ENCODE results near the gene IFI27L2. TPM values are rescaled to one million over a fixed set of nuclear protein-coding genes. Genes with fewer than 3 reads are reported as not detected.

The IFI27L2 gene
- total RNA-seq, 3 donors from 2014 or later, result 74.2 to 98.8 (median 92.1) TPM

DNA sequence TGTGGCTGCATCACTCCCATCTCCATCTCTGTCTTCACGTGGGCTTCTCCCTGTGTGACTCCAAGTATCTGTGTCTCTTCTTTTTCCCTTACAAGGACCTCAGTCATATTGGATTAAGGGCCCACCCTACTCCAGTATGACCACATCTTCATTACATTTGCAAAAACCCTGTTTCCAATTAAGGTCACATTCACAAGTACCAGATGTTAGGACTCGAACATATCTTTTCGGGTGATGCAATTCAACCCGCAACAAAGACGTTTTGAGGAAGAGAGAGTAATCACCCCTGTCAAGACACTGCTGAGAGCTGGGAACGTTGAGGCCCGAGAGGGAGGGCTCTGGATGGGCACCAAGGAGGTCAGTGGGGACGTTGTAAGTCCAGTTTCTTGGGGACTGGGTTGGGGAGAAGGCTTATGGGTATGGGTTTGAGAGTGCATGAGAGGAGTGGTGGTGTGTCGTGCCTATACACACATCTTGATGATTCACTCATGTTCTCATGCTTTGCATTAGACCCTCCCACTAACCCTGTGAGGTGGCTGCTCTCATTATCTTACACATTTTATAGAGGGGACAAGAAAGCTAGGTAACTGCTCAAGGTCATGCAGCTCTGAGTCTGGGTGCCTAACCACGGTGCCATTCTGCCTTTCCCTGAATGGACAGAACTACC, 30.9 kb downstream of the IFI27L2 start:
- DNase-seq (ENCODE audit: low spot score in 2 of 2), result no peak
- Histone ChIP-seq H3K9me3 (no peaks in the 10 kb centered on the region), H3K36me3 (no peaks in the 10 kb centered on the region), H3K27me3 (no peaks in the 10 kb centered on the region), H3K27ac (peak overlapping the region in 1 of 2 donors; percentile 74), H3K4me1 (no peaks in the 10 kb centered on the region), H3K4me3 (no peak overlapping the region)
- TF ChIP-seq POLR2A (IDR thresholded peaks at IDR 0.05) (no peak), POLR2AphosphoS5 (IDR thresholded peaks at IDR 0.05) (peak in 2 of 3 donors; percentile 30 to 40)
- intact Hi-C loops (cut with DNase I; ENCODE audit: low total_unique reads), result no loop called here

DNA sequence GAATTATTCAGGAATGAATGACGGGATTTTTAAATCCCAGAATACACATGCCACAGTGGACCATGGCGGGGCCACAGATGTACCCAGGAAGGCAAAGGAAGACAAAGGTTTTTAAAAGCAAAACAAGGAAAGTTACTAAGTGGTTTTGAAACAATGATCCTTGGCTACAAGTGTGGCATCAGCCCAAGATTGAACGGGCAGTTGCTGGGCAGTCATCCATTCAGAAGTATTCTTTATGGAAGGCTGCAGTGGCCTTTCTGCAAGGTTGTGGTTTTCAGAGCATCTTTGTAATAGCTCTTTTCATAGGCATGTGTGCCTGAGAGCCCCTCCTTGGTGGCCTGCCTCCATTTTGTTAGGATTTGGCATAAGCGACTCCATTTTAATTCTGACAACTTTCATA, 32.3 kb downstream of the IFI27L2 start:
- Histone ChIP-seq H3K4me3 (no peak overlapping the region), H3K27me3 (no peaks in the 10 kb centered on the region), H3K9me3 (no peaks in the 10 kb centered on the region), H3K36me3 (no peaks in the 10 kb centered on the region), H3K27ac (no peak overlapping the region), H3K4me1 (no peaks in the 10 kb centered on the region)
- intact Hi-C loops (cut with DNase I; ENCODE audit: low total_unique reads), result no loop called here
- DNase-seq (ENCODE audit: low spot score in 2 of 2), result no peak
- no peak for TF ChIP-seq POLR2A (IDR thresholded peaks at IDR 0.05)
- TF ChIP-seq, protein P1, sequence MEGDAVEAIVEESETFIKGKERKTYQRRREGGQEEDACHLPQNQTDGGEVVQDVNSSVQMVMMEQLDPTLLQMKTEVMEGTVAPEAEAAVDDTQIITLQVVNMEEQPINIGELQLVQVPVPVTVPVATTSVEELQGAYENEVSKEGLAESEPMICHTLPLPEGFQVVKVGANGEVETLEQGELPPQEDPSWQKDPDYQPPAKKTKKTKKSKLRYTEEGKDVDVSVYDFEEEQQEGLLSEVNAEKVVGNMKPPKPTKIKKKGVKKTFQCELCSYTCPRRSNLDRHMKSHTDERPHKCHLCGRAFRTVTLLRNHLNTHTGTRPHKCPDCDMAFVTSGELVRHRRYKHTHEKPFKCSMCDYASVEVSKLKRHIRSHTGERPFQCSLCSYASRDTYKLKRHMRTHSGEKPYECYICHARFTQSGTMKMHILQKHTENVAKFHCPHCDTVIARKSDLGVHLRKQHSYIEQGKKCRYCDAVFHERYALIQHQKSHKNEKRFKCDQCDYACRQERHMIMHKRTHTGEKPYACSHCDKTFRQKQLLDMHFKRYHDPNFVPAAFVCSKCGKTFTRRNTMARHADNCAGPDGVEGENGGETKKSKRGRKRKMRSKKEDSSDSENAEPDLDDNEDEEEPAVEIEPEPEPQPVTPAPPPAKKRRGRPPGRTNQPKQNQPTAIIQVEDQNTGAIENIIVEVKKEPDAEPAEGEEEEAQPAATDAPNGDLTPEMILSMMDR (IDR thresholded peaks at IDR 0.05), result no peak
- TF ChIP-seq POLR2AphosphoS5 (IDR thresholded peaks at IDR 0.05), result no peak

DNA sequence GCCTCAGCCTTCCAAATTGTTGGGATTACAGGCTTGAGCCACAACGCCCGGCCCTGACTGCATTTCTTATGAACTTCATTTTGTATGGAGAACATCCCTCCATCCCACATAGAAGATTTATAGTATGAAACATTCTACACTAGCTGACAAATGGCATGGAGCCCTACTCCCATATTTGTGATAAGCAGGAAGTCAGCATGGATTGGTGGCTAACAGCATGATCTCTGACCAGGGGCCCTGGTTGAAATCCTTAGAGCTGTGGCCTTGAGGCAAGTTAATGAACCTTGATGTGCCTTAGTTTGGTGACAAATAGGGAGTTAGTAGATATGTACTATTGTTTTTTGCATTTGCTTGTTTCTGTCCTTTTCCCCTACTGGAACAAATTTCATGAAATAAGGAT, 36.0 kb downstream of the IFI27L2 start:
- intact Hi-C loops (cut with DNase I; ENCODE audit: low total_unique reads), result no loop called here
- no peak for DNase-seq (ENCODE audit: low spot score in 2 of 2)
- H3K4me1 ChIP-seq, result no peaks in the 10 kb centered on the region
- no peak overlapping the region for H3K27ac ChIP-seq
- TF ChIP-seq POLR2AphosphoS5 (IDR thresholded peaks at IDR 0.05) (no peak), POLR2A (IDR thresholded peaks at IDR 0.05) (no peak)
- TF ChIP-seq, protein P1 (IDR thresholded peaks at IDR 0.05), result no peak
- H3K36me3 ChIP-seq, result no peaks in the 10 kb centered on the region
- no peaks in the 10 kb centered on the region for H3K27me3 ChIP-seq
- H3K4me3 ChIP-seq, result no peak overlapping the region
- H3K9me3 ChIP-seq, result no peaks in the 10 kb centered on the region

DNA sequence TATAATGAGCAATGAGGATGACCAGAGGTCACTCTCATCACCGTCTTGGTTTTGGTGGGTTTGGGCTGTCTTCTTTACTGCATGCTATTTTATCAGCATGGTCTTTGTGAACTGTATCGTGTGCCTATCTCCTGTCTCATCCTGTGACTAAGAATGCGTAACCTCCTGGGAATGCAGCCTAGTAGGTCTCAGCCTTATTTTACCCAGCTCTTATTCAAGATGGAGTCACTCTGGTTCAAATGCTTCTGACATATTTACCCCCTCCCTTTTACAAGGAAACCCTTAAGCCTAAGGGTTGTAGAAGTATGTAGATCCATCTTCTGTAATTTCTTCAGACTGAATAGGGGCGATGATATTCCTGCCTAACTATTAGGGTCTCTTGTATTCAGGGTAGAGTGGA, 39.9 kb downstream of the IFI27L2 start:
- no peaks in the 10 kb centered on the region for H3K9me3 ChIP-seq
- no peaks in the 10 kb centered on the region for H3K36me3 ChIP-seq
- intact Hi-C loops (cut with DNase I; ENCODE audit: low total_unique reads), result no loop called here
- TF ChIP-seq POLR2AphosphoS5 (IDR thresholded peaks at IDR 0.05) (no peak), POLR2A (IDR thresholded peaks at IDR 0.05) (no peak)
- TF ChIP-seq, protein P1 (IDR thresholded peaks at IDR 0.05), result no peak
- no peaks in the 10 kb centered on the region for H3K4me1 ChIP-seq
- no peak overlapping the region for H3K27ac ChIP-seq
- H3K27me3 ChIP-seq, result no peaks in the 10 kb centered on the region
- no peak for DNase-seq (ENCODE audit: low spot score in 2 of 2)
- no peak overlapping the region for H3K4me3 ChIP-seq

DNA sequence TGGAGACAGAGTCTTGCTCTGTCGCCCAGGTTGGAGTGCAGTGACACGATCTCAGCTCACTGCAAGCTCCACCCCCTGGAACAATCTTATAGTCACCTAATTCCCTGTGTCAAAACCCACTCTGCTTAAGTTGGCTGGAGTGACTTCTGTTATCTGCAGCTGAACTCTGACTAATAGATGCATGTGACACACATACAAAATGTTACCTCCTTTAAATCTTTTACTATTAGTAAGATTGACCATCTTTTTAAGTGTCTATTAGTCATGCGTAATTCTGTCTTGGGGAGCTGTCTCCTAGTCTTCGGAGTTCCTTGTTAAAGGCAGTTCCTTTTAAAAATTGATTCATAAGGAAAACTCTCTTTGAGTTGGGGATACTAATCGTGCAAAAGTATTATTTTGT, 40.9 kb downstream of the IFI27L2 start:
- H3K27me3 ChIP-seq, result no peaks in the 10 kb centered on the region
- TF ChIP-seq POLR2AphosphoS5 (IDR thresholded peaks at IDR 0.05), result no peak
- no peak for TF ChIP-seq POLR2A (IDR thresholded peaks at IDR 0.05)
- TF ChIP-seq, protein P1 (IDR thresholded peaks at IDR 0.05), result no peak
- H3K9me3 ChIP-seq, result no peaks in the 10 kb centered on the region
- no peaks in the 10 kb centered on the region for H3K4me1 ChIP-seq
- H3K27ac ChIP-seq, result no peak overlapping the region
- intact Hi-C loops (cut with DNase I; ENCODE audit: low total_unique reads), result no loop called here
- H3K36me3 ChIP-seq, result no peaks in the 10 kb centered on the region
- no peak overlapping the region for H3K4me3 ChIP-seq
- DNase-seq (ENCODE audit: low spot score in 2 of 2), result no peak
